GM12875 (cell line): ENCODE results near the gene FMN1.

ENCODE experiments used
- H3K4me3 ChIP-seq: one replicate; pipeline ENCODE4 v1.5.1; 2011; ENCODE audit warnings: low read depth, low read length, control low read depth
- TF ChIP-seq, protein P1 (sequence below): IDR thresholded peaks from 2 replicates; pipeline ENCODE4 v1.5.1; 2011; ENCODE audit warnings: low read depth, mild to moderate bottlenecking, control low read depth, inconsistent platforms, low read length, moderate library complexity, borderline replicate concordance; ENCODE audit not compliant: insufficient read depth

The FMN1 gene

DNA sequence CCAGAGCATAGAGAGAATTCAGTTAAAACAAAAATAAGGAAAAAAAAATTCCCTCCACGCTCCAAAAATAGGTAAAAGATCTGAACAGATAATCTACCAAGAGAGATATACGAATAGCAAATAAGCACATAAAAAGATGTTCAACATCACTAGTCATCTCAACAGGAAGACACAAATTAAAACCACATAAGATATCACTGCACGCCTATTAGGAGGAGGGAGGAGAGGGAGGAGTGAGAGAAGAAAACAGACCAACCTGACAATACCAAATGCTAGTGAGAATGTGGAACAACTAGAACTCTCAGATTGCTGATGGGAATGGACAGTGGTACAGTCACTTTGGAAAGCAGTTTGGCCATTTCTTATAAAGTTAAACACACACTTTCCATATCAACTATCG lies 212.5 kb downstream of the FMN1 start:
- H3K4me3 ChIP-seq: no peak overlapping the region
- TF ChIP-seq, protein P1, sequence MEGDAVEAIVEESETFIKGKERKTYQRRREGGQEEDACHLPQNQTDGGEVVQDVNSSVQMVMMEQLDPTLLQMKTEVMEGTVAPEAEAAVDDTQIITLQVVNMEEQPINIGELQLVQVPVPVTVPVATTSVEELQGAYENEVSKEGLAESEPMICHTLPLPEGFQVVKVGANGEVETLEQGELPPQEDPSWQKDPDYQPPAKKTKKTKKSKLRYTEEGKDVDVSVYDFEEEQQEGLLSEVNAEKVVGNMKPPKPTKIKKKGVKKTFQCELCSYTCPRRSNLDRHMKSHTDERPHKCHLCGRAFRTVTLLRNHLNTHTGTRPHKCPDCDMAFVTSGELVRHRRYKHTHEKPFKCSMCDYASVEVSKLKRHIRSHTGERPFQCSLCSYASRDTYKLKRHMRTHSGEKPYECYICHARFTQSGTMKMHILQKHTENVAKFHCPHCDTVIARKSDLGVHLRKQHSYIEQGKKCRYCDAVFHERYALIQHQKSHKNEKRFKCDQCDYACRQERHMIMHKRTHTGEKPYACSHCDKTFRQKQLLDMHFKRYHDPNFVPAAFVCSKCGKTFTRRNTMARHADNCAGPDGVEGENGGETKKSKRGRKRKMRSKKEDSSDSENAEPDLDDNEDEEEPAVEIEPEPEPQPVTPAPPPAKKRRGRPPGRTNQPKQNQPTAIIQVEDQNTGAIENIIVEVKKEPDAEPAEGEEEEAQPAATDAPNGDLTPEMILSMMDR: no peak

DNA sequence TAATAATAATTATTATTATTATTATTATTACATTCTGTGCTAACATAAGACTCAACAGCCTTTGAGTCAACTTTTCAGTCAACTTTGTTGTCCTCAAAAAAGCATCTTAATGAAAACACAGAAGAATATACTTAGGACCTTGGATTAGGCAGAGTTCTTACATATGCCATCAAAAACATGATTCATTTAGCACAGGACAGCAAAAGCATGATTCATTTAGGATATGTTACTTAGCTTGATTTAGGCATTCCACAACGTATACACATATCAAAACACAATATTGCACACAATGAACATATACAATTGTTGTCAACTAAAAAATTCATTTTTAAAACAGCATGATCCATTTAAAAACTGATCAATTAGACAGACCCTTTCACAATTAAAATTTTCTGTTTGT lies 213.0 kb downstream of the FMN1 start:
- H3K4me3 ChIP-seq: no peak overlapping the region
- TF ChIP-seq, protein P1: no peak

DNA sequence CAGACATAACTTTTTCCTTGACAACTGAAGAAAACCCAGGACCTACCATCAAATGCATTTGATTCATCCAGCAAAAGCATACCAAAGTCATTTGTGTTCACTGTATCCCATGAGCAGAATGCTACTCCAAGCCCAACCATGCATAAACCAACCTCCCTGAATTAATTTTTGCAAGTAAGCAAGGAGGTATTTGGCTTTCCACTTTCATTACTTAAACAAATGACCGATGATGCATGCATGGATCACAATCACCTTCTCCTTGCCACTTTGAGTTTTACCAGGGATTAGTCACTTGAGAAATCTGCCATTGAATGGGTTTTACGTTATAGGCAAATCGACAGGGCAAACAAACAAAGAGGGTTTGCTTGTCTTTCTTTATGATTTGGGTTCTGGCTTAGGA lies 214.8 kb downstream of the FMN1 start:
- TF ChIP-seq, protein P1: no peak
- no peak overlapping the region for H3K4me3 ChIP-seq

DNA sequence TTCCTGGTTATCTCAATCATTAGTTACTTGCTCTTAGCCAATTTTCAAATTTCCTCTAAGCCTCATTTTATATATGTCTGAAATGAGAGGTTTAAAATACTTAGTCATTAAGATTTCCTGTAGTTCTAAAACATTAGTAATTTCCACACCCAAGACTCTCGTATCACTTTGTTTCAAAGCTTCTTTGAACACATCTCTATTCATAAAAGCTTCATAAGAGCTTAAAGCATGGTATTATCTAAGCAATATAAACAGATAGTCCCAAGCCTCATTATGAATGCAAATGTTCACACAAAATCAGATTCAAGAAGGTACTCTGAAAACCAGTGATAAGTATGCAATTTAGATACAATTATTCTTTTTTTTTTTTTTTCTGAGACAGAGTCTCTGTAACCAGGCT lies 217.0 kb downstream of the FMN1 start:
- no peak overlapping the region for H3K4me3 ChIP-seq
- TF ChIP-seq, protein P1: no peak

DNA sequence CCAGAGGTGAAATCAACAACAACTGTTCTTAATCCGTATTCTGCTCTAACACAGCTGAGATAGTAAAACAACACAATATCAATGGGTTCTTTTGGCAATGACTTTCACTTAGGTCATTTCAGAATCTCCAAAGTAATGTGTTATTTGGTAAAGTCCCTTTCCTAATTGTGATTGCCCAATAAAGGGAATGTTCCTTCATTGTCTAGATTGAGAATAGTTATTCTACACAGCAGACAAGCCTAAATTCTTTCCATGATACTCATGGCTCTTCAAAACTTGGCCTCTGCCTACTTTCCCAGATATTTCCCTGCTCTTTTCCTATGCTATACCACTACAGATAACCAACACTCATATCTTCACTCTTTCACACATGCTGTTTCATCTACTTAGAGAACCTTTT lies 219.8 kb downstream of the FMN1 start:
- no peak overlapping the region for H3K4me3 ChIP-seq
- TF ChIP-seq, protein P1: no peak

DNA sequence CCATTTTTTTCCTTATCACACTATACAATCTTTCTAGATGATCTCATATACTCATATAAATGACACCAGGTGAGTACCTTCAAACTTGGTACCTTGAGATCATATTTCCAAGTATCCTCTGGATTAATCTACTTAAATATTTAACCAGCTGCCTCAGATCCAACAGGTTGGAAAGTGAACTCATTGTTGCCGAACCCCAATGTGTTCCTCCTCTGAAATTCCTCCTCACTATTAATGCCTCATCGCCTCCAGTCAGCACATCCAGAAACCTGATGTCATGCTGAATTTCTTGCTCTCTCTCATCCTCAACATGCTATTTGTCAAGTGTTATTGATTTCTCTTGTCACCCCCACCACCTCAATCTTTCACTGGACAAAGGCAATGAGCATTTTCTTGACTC lies 221.8 kb downstream of the FMN1 start:
- TF ChIP-seq, protein P1: no peak

DNA sequence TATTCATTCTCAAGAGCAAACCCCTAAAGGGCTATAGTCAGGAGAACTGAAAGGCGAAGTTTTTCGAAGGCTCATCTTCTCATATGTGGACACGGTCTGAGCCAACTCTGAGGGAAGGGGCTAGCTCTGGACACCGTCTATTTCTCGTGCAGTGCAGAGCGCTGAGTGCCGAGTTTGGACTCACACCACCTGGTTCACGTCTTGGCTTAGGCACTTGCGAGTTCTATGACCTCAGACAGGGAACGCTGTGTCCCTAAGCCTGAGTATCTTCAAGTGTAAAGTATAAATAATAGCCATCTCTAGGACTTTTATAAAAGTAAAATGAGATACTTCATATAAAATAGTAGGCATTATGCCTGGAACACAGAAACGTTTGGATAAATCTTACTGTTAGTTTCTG lies 223.7 kb downstream of the FMN1 start:
- no peak overlapping the region for H3K4me3 ChIP-seq
- TF ChIP-seq, protein P1: no peak

More for the DNA sequence above, 221.8 kb downstream of the FMN1 start:
- H3K4me3 ChIP-seq: no peak overlapping the region
